GM18526 (cell line): ENCODE measurements around the gene NAPG.
A peak's percentile ranks its signal among the peaks of the same experiment; 100 is the strongest.

ENCODE experiments used
- POLR2A ChIP-seq: IDR thresholded peaks from 3 replicates; pipeline ENCODE4 v1.6.1; 2011; ENCODE audit not compliant: insufficient read length; ENCODE audit errors: extremely low read depth

Gene NAPG

DNA sequence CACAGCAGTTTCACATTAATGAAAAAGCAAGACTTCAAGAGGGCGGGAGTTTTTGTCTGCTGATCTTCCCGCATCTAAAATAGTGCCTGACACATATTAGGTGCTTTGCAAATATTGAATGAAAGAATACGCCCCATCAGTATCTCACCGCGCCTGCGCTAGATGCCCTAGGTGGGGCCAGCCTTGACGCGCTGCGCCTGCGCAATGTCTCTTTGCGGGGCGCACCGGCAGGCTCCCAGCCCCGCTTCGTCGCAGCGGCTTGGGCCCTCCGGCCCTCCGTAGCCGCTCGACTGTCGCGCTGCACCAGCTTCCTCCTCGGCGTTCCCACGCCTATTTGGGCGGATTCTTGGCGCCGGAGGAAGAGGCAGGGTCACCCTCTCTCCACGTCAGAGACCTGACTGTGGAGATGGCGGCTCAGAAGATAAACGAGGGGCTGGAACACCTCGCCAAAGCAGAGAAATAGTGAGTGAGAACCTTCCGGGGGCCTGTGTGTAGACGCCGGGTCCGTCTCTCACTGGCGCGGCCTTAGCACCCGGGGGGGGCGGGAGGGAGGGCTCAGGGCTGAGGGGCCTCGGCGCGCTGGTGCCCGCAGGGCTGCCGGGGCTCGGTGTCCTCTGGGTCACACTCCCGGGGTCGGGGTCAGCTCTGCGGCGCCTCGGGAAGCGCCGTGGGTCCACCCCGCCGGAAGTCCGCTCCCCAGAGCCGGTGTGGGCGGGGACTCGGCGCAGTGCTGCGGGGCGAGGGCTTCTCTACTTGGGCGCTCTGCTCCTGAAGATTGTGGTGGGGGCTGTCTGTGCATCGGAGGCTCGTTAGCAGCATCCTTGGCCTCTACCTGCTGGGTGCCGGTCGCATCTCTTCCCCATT is at the start of gene NAPG:
NAPG (plus strand) TSS at position 331 of the 864 bp plus-strand sequence; CDS start at position 407, 76 bp downstream.
- peak; percentile 81 for TF ChIP-seq POLR2A

DNA sequence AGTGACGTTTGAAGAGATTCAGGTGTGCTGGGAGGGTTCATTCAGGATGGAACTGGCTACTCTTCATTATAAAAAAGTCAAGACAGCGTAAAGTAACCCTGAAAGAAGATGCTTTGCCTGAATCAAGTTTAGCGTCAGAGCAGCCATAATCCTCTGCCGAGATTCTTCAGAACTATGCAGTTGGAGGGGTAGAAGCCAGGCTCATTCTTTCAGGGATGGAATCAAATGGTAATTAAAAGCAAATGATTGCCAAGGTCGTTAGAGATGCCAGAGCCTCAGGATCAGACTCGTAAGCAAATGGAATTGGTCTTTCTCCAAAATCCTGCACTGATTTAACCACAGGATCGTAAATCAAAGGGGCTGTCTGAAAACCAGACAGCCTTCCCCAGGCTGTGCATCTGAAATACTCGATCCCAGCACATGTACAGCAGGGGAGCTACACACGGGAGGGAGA is 49.5 kb upstream of the NAPG start:
- no peak for TF ChIP-seq POLR2A

- no peak for TF ChIP-seq POLR2A
Measured at GRCh38 chr18:10477121-10477862, 48.5 kb upstream of the NAPG start.

GRCh38 chr18:10477863-10478260 is 48.0 kb upstream of the NAPG start:
- no peak for TF ChIP-seq POLR2A

DNA sequence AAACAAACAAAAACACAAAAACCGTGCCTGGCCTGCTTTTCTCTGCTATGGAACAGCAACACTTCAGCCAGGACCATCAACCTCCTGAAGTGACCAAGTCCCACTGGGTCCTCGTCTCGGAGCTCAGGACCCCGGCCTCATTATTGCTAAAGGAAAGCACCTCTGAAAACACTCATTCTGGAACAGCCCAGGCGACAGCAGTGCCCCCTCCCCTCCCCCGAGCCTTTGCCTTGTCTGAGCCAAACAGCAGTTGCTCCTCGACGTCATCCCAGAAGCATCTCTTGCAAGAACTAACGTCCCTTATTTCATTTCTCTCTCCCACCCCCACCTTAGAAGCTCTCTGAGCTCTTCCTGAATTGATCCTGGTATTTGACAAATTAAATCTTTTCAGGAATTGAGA is 44.0 kb upstream of the NAPG start:
- no peak for TF ChIP-seq POLR2A

- TF ChIP-seq POLR2A = no peak
Measured at GRCh38 chr18:10482363-10482984, 43.4 kb upstream of the NAPG start.

GRCh38 chr18:10482985-10483949 is 42.6 kb upstream of the NAPG start:
- peak; percentile 12 for TF ChIP-seq POLR2A

- no peak for TF ChIP-seq POLR2A
Measured at GRCh38 chr18:10485475-10485874, 40.4 kb upstream of the NAPG start.

- TF ChIP-seq POLR2A = no peak
Measured at GRCh38 chr18:10486362-10486761, 39.5 kb upstream of the NAPG start.

DNA sequence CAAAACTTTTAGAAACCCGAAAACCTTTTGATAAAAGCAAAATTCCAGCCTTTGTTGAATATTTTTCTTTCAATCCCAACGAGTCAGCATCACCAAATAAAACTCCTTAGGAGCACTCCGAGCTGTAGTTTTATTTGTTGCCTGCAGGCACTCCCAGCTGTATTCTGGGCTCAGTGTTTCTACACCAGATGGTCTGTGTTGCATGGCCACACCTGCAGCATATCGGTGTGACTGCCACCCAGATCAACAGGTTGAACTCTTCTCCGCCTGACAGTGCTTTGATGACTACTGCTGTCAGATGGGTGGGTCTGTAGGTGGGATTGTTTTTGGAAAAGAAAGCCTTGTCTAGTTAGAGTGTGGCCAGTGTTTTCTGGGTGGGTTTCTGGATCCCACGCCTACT is 38.7 kb upstream of the NAPG start:
- TF ChIP-seq POLR2A = no peak

DNA sequence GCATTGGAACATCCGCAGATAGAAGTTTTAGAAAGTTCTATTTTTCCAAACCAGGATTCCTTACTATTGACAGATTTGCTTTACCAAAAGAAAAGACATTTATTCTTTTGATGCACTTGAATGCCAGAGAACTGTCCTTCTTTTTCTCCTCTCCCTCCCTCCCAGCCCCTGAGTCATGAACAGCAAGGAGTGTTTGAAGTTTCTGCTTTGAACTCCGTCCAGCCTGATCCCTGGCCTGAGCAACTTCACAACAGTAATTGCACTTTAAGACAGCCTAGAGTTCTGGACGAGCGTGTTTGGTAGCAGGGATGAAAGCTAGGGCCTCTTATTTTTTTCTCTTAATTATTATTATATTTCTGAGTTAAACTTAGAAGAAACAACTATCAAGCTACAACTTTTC is 37.8 kb upstream of the NAPG start:
- TF ChIP-seq POLR2A = no peak

- TF ChIP-seq POLR2A = no peak
Measured at GRCh38 chr18:10490401-10491165, 35.2 kb upstream of the NAPG start.

DNA sequence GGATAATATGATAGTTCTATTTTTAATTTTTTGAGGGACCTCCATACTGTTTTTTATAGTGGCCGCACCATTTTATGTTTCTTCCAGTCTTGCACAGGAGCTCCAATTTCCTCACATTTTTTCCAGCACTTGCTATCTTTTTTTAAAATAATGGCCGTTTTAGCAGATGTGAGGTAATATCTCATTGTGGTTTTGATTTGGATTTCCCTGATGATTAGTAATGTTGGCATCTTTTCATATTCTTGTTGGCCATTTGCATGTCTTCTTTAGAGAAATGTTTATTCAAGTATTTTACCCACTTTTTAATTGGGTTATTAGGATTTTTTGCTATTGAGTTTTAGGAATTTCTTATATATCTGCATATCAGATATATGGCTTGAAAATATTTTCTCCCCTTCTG is 29.9 kb upstream of the NAPG start:
- TF ChIP-seq POLR2A = no peak

GRCh38 chr18:10497206-10497749 is 28.5 kb upstream of the NAPG start:
- TF ChIP-seq POLR2A = no peak
